Heart left ventricle (tissue), 13 donors: ENCODE results near the gene MAML3.

Experiments used
- POLR2A ChIP-seq, 2 donors: fragments of 450-650 bp; IDR thresholded peaks; one replicate each; pipeline ENCODE4 v1.6.1; 2017; ENCODE audit warnings: antibody characterized with exemption in 2 of 2, mild to moderate bottlenecking in 2 of 2, moderate library complexity in 2 of 2
- TF ChIP-seq, protein P1 (sequence below), 12 donors: fragments of 200-600 bp; sonication (generic) in 4 of 12; IDR thresholded peaks; one replicate each; pipeline versions ENCODE4 v1.5.0 to v1.8.0; 2018 to 2022; ENCODE audit warnings: antibody characterized with exemption in 12 of 12, mild to moderate bottlenecking in 5 of 12
- donor health status: ischemic (EF 13 %, LVEDD 7.1; RV severe dilation, severe dysfunction).
- donor health status: DM: no; HTN: yes; CAD: no.
- donor health status: DM: no; HTN: no; CAD: no.
- donor health status: ischemic (EF 25% LVEDD 6.9; RV normal size, moderate dysfunction).
- donor health status: ischemic (EF 25% LVEDD 5.7; RV mildly dilated, moderate dysfunction).
- donor health status: ischemic (EF 35%, LVEDD 5.7; RV mildly dilated, moderate dysfunction).
- donor health status: nonischemic (EF 11% LVEDD 7.7; RV severe dilation, severe dysfunction).
- donor health status: DM: yes; HTN: yes; CAD: no.
- donor health status: PGD.
- donor health status: ischemic (EF 29% LVEDD 5.4; RV normal size, mild dysfunction).
- donor health status: nonischemic (EF 23%, LVEDD 6.1; RV moderate dilation, normal function).

DNA sequence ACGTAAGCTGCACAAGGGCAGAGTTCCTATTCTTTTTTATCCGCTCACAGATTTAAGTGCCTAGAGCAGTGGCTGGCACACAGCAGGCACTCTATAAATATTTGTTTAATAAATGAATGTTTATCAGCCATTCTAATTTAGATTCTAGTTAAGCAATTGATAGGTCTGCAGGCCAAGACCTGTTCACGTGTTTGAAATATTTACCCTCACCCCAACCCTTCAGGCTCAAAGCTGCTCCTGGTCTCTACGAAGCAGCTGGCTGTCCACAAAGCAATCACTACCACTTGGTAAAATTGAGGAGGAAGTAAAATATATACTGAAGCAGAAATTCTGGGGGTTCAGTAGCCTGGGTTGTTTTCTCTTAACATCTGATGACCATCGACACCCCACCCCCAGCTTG is 330.2 kb downstream of the MAML3 start:
- TF ChIP-seq, protein P1, sequence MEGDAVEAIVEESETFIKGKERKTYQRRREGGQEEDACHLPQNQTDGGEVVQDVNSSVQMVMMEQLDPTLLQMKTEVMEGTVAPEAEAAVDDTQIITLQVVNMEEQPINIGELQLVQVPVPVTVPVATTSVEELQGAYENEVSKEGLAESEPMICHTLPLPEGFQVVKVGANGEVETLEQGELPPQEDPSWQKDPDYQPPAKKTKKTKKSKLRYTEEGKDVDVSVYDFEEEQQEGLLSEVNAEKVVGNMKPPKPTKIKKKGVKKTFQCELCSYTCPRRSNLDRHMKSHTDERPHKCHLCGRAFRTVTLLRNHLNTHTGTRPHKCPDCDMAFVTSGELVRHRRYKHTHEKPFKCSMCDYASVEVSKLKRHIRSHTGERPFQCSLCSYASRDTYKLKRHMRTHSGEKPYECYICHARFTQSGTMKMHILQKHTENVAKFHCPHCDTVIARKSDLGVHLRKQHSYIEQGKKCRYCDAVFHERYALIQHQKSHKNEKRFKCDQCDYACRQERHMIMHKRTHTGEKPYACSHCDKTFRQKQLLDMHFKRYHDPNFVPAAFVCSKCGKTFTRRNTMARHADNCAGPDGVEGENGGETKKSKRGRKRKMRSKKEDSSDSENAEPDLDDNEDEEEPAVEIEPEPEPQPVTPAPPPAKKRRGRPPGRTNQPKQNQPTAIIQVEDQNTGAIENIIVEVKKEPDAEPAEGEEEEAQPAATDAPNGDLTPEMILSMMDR (IDR thresholded peaks at IDR 0.05), result no peak
- no peak for TF ChIP-seq POLR2A (IDR thresholded peaks at IDR 0.05)
